Measurements from ENCODE around the gene NINJ2.

DNA sequence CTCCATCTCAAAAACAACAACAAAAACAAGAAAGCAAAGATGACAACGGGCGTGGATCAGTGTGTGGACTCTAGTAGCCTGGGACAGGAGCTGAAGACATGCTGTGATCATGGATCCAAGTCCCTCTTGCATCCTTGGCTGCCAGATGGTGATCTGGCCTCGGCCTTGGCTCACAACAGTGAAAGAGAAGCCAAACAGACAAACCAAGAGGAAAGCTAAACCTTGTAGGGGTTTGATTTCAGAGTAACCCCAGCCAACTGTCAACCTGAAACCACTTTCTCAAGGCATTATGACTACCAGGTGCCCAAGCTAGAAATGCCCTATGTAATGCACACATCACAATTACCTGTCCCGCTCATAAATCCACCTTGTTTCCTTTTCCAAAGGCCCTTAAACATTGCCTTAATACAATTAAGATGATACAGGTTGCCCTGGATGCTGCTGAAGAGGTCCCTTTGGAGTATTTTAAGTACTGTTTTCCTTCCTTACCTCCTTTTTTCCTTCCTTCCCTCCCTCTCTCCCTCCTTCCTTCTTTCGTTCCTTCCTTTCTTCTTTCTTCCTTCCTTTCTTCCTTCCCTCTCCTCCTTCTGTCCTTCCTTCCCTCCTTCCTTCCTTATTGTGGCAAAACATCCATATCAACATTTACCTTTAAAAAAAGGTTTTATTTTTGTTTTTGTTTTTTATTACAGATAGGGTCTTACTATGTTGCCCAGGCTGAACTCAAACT is 41.4 kb upstream of the NINJ2 start:
- TF ChIP-seq, protein P1, sequence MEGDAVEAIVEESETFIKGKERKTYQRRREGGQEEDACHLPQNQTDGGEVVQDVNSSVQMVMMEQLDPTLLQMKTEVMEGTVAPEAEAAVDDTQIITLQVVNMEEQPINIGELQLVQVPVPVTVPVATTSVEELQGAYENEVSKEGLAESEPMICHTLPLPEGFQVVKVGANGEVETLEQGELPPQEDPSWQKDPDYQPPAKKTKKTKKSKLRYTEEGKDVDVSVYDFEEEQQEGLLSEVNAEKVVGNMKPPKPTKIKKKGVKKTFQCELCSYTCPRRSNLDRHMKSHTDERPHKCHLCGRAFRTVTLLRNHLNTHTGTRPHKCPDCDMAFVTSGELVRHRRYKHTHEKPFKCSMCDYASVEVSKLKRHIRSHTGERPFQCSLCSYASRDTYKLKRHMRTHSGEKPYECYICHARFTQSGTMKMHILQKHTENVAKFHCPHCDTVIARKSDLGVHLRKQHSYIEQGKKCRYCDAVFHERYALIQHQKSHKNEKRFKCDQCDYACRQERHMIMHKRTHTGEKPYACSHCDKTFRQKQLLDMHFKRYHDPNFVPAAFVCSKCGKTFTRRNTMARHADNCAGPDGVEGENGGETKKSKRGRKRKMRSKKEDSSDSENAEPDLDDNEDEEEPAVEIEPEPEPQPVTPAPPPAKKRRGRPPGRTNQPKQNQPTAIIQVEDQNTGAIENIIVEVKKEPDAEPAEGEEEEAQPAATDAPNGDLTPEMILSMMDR (IDR thresholded peaks at IDR 0.05; ENCODE audit: low read depth, low read length) = no peak
- TF ChIP-seq POLR2A (IDR thresholded peaks at IDR 0.05; ENCODE audit: extremely low read depth, insufficient read length) = no peak
- TF ChIP-seq, protein P2, sequence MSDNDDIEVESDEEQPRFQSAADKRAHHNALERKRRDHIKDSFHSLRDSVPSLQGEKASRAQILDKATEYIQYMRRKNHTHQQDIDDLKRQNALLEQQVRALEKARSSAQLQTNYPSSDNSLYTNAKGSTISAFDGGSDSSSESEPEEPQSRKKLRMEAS (IDR thresholded peaks at IDR 0.05; ENCODE audit: low read depth, low read length) = no peak
- TF ChIP-seq MYC (IDR thresholded peaks at IDR 0.05; ENCODE audit: low read depth, low read length) = no peak
